GM19238 (cell line): ENCODE data around the gene KRTAP5-9.
"Not testable (repeated sequence)": the region's sequence is repeated elsewhere in the genome, so short reads cannot be mapped to it uniquely, and the experiment has no call there.

Source experiments
- DNase-seq: peaks from one replicate; pipeline ENCODE4 v3.0.0; 2011; ENCODE audit warnings: low spot score; ENCODE audit not compliant: insufficient read length

The KRTAP5-9 gene

GRCh38 chr11:71548120-71548519 is at the start of gene KRTAP5-9:
TSS of gene KRTAP5-9 (plus strand) at chr11:71548420. CDS start at chr11:71548658, 238 bp downstream.
- DNase-seq: no peak

- DNase-seq: no peak
These were observed 49.1 kb upstream of the KRTAP5-9 start for GRCh38 chr11:71499125-71499524.

GRCh38 chr11:71499546-71499945 is 48.7 kb upstream of the KRTAP5-9 start:
- DNase-seq: no peak

- DNase-seq: no peak
These were observed 47.6 kb upstream of the KRTAP5-9 start for GRCh38 chr11:71500601-71501021.

- no peak for DNase-seq
These were observed 46.9 kb upstream of the KRTAP5-9 start for GRCh38 chr11:71501071-71501985.

- DNase-seq: no peak
These were observed 46.2 kb upstream of the KRTAP5-9 start for GRCh38 chr11:71502026-71502425.

GRCh38 chr11:71502871-71503435 is 45.3 kb upstream of the KRTAP5-9 start:
- no peak for DNase-seq

- DNase-seq: no peak
These were observed 43.7 kb upstream of the KRTAP5-9 start for GRCh38 chr11:71504531-71504930.

- DNase-seq: no peak
These were observed 43.2 kb upstream of the KRTAP5-9 start for GRCh38 chr11:71505001-71505400.

- no peak for DNase-seq
These were observed 42.4 kb upstream of the KRTAP5-9 start for GRCh38 chr11:71505781-71506180.

GRCh38 chr11:71507102-71507501 is 41.1 kb upstream of the KRTAP5-9 start:
- DNase-seq: no peak

GRCh38 chr11:71518506-71519471 is 29.4 kb upstream of the KRTAP5-9 start:
- DNase-seq: no peak

- DNase-seq: no peak
These were observed 28.7 kb upstream of the KRTAP5-9 start for GRCh38 chr11:71519546-71519945.

GRCh38 chr11:71525188-71525937 is 22.9 kb upstream of the KRTAP5-9 start:
- DNase-seq: no peak

- no peak for DNase-seq
These were observed 22.2 kb upstream of the KRTAP5-9 start for GRCh38 chr11:71525938-71526495.

GRCh38 chr11:71526796-71527575 is 21.2 kb upstream of the KRTAP5-9 start, which contains the start of gene KRTAP5-7:
TSS of gene KRTAP5-7 (plus strand) at chr11:71527267. CDS start at chr11:71527301, 34 bp downstream.
- not testable (repeated sequence) for DNase-seq

GRCh38 chr11:71527576-71528210 is 20.5 kb upstream of the KRTAP5-9 start:
- no peak for DNase-seq

- no peak for DNase-seq
These were observed 17.6 kb upstream of the KRTAP5-9 start for GRCh38 chr11:71530602-71531001.

GRCh38 chr11:71532036-71532610 is 16.1 kb upstream of the KRTAP5-9 start:
- no peak for DNase-seq
